SK-N-SH (cell line): ENCODE data around the gene RHAG. TPM values are rescaled to one million over a fixed set of nuclear protein-coding genes. Genes with fewer than 3 reads are reported as not detected.
"Not testable (repeated sequence)": the region's sequence is repeated elsewhere in the genome, so short reads cannot be mapped to it uniquely, and the experiment has no call there.

Experiments
- CTCF ChIA-PET: fragments of 300-600, 350-600 bp; formaldehyde crosslinking; extraction: SDS; loops from one replicate; lab custom pipeline; 2021; lab: Yijun Ruan, JAX
- POLR2A ChIA-PET: fragments of 350-600 bp; sonication (Branson Sonifier 250); formaldehyde crosslinking; extraction: SDS; loops from one replicate; lab custom pipeline; 2020; ENCODE audit warnings: antibody characterized with exemption, inconsistent platforms; lab: Yijun Ruan, JAX
- DNase-seq: peaks from one replicate; pipeline ENCODE4 v3.0.0; 2012
- H2AFZ ChIP-seq: fragments of 200-600 bp; sonication (generic); 2 replicates; pipeline ENCODE4 v1.8.1; 2016; ENCODE audit warnings: antibody characterized with exemption, mild to moderate bottlenecking, low read depth
- H3F3A ChIP-seq: fragments of 200-600 bp; sonication (generic); replicated peaks from 2 replicates; pipeline ENCODE3; 2016; ENCODE audit warnings: antibody characterized with exemption, mild to moderate bottlenecking; ENCODE audit not compliant: insufficient read depth
- H3K27ac ChIP-seq, 2 experiments: fragments of 200-500 bp in 1 of 2; fragments of 200-600 bp in 1 of 2; sonication (Bioruptor generic) in 1 of 2; sonication (generic), shearing (Covaris generic) in 1 of 2; 2 replicates each; pipeline versions ENCODE4 v1.5.1 to v1.6.1; 2014 to 2016; ENCODE audit warnings: low read depth in 2 of 2, inconsistent platforms in 1 of 2, low read length in 1 of 2, mild to moderate bottlenecking in 1 of 2, mixed read lengths in 1 of 2
- H3K27me3 ChIP-seq: fragments of 200-600 bp; sonication (generic), shearing (Covaris generic); 2 replicates; pipeline ENCODE4 v1.6.1; 2016; ENCODE audit warnings: mixed run types; ENCODE audit not compliant: insufficient read depth
- H3K36me3 ChIP-seq, 2 experiments: fragments of 200-500 bp in 1 of 2; fragments of 200-600 bp in 1 of 2; sonication (Bioruptor generic) in 1 of 2; sonication (generic) in 1 of 2; replicated peaks in 1 of 2; 2 replicates each; pipeline versions ENCODE3 to v1.5.1; 2014 to 2016; ENCODE audit warnings: low read length in 1 of 2, mild to moderate bottlenecking in 1 of 2; ENCODE audit not compliant: insufficient read depth in 2 of 2, control insufficient read depth in 1 of 2
- H3K4me1 ChIP-seq, 2 experiments: fragments of 200-500 bp in 1 of 2; fragments of 200-600 bp in 1 of 2; sonication (Bioruptor generic) in 1 of 2; sonication (generic), shearing (Covaris generic) in 1 of 2; 2 replicates each; pipeline versions ENCODE4 v1.5.1 to v1.6.1; 2014 to 2016; ENCODE audit warnings: low read depth in 1 of 2, low read length in 1 of 2, mixed run types in 1 of 2; ENCODE audit not compliant: insufficient read depth in 2 of 2, control insufficient read depth in 1 of 2
- H3K4me2 ChIP-seq: fragments of 200-600 bp; sonication (generic), shearing (Covaris generic); 2 replicates; pipeline ENCODE4 v1.6.1; 2017; ENCODE audit warnings: mixed run types
- H3K4me3 ChIP-seq, 2 experiments: fragments of 200-500 bp in 1 of 2; fragments of 200-600 bp in 1 of 2; sonication (Bioruptor generic) in 1 of 2; sonication (generic), shearing (Covaris generic) in 1 of 2; 2 replicates each; pipeline versions ENCODE4 v1.5.1 to v1.8.1; 2014 to 2016; ENCODE audit warnings: low read depth in 2 of 2, inconsistent platforms in 1 of 2, low read length in 1 of 2, mild to moderate bottlenecking in 1 of 2, mixed read lengths in 1 of 2, moderate library complexity in 1 of 2
- H3K79me2 ChIP-seq: fragments of 200-600 bp; sonication (generic); 2 replicates; pipeline ENCODE4 v1.8.1; 2017; ENCODE audit warnings: mild to moderate bottlenecking; ENCODE audit not compliant: insufficient read depth
- H3K9ac ChIP-seq: fragments of 200-600 bp; sonication (generic); 2 replicates; pipeline ENCODE4 v1.6.1; 2017; ENCODE audit warnings: mixed run types
- H3K9me2 ChIP-seq: fragments of 200-600 bp; sonication (generic); 2 replicates; pipeline ENCODE4 v1.6.1; 2017; ENCODE audit warnings: mixed run types
- H3K9me3 ChIP-seq: fragments of 200-600 bp; sonication (generic); 2 replicates; pipeline ENCODE4 v1.6.1; 2017; ENCODE audit warnings: mixed run types, mild to moderate bottlenecking, moderate library complexity
- H4K20me1 ChIP-seq: fragments of 200-600 bp; sonication (generic); 2 replicates; pipeline ENCODE4 v1.6.1; 2017; ENCODE audit warnings: mild to moderate bottlenecking, mixed run types; ENCODE audit not compliant: insufficient read depth
- FOXJ3 ChIP-seq: sonication (generic); formaldehyde crosslinking; IDR thresholded peaks from 2 replicates; pipeline ENCODE4 v1.5.1; 2020; ENCODE audit warnings: mild to moderate bottlenecking, missing genetic modification reagents
- MXI1 ChIP-seq: IDR thresholded peaks from 2 replicates; pipeline ENCODE4 v1.6.1; 2012; ENCODE audit warnings: mild to moderate bottlenecking, low read depth, low read length, improper control_type of control experiment
- NFIC ChIP-seq: IDR thresholded peaks from 2 replicates; pipeline ENCODE4 v1.4.0; 2012; ENCODE audit warnings: borderline replicate concordance
- PBX3 ChIP-seq: IDR thresholded peaks from 2 replicates; pipeline ENCODE4; 2012
- SMC3 ChIP-seq: IDR thresholded peaks from 2 replicates; pipeline ENCODE4 v1.6.1; 2012; ENCODE audit warnings: low read depth, low read length, improper control_type of control experiment
- TAF1 ChIP-seq: IDR thresholded peaks from 2 replicates; pipeline ENCODE4 v1.6.1; 2012; ENCODE audit warnings: low read depth, mild to moderate bottlenecking, low read length, moderate library complexity, borderline replicate concordance
- USF1 ChIP-seq: IDR thresholded peaks from 2 replicates; pipeline ENCODE4 v1.4.0; 2012; ENCODE audit warnings: low read depth, borderline replicate concordance
- ZBTB33 ChIP-seq: IDR thresholded peaks from 2 replicates; pipeline ENCODE4 v1.4.0; 2012; ENCODE audit warnings: low read depth, borderline replicate concordance
- WGBS: methylation state at CpG from one replicate; pipeline ENCODE4 v1.1.6; 2017; ENCODE audit warnings: low lambda C conversion rate; 5-methylcytosine and 5-hydroxymethylcytosine counted together
- polyA plus RNA-seq, 3 experiments: library from polyadenylated mRNA; depleted of rRNA; stranded (reverse); fragments of >200 nt; gene quantifications; 2 replicates each; pipeline ENCODE4 v1.2.3, GENCODE V29; 2012

The RHAG gene
- polyA plus RNA-seq, 1 of the 3 experiments (the other 2 are of a cell fraction) = not detected

- H4K20me1 ChIP-seq, H3K27ac ChIP-seq, H2AFZ ChIP-seq, H3K9me3 ChIP-seq, POLR2A ChIA-PET, H3F3A ChIP-seq, H3K4me3 ChIP-seq, DNase-seq, H3K79me2 ChIP-seq, H3K4me1 ChIP-seq, H3K36me3 ChIP-seq, CTCF ChIA-PET, H3K9me2 ChIP-seq, H3K4me2 ChIP-seq, H3K9ac ChIP-seq: not testable (repeated sequence)
- WGBS = 10% methylated on average over 5 of the region's 5 CpGs
- H3K27me3 ChIP-seq = peaks cover 17% of the 10 kb centered on the region; the same call in 1 of the 2 replicates
These were observed 22.5 kb downstream of the RHAG start for GRCh38 chr6:49614144-49614543.

- no peaks in the 10 kb centered on the region for H3K4me1 ChIP-seq
- no peaks in the 10 kb centered on the region for H3K9me2 ChIP-seq
- no peak for DNase-seq
- H3K4me3 ChIP-seq = no peak overlapping the region
- H3K36me3 ChIP-seq = no peaks in the 10 kb centered on the region
- 18% methylated on average over 1 of the region's 1 CpG for WGBS
- peaks cover 20% of the 10 kb centered on the region for H3K27me3 ChIP-seq
- no peaks in the 10 kb centered on the region for H3F3A ChIP-seq
- H4K20me1 ChIP-seq = no peaks in the 10 kb centered on the region
- H3K79me2 ChIP-seq = no peaks in the 10 kb centered on the region
- ChIA-PET POLR2A (no interaction called here), CTCF (interaction anchor here (0.9 kb wide), 1 partner anchor 78 kb away, joined by 3 read pairs; no protein-coding TSS in a partner anchor)
- TF ChIP-seq TAF1 (no peak), PBX3 (no peak), ZBTB33 (no peak), MXI1 (no peak), FOXJ3 (CRISPR knock-in tag) (no peak), SMC3 (no peak), NFIC (no peak), USF1 (no peak)
- no peak overlapping the region for H2AFZ ChIP-seq
- no peaks in the 10 kb centered on the region for H3K9me3 ChIP-seq
- H3K4me2 ChIP-seq = no peak overlapping the region
- H3K9ac ChIP-seq = no peak overlapping the region
- no peak overlapping the region for H3K27ac ChIP-seq
These were observed 27.4 kb downstream of the RHAG start for GRCh38 chr6:49609285-49609684.

- DNase-seq, H3K9me2 ChIP-seq, H2AFZ ChIP-seq, H3K27ac ChIP-seq, H3K4me3 ChIP-seq, H3K4me1 ChIP-seq, POLR2A ChIA-PET, H3F3A ChIP-seq, H3K9ac ChIP-seq, H3K4me2 ChIP-seq, H3K79me2 ChIP-seq, H4K20me1 ChIP-seq, H3K9me3 ChIP-seq, H3K36me3 ChIP-seq: not testable (repeated sequence)
- 22% methylated on average over 9 of the region's 9 CpGs for WGBS
- H3K27me3 ChIP-seq = peaks cover 17% of the 10 kb centered on the region
- CTCF ChIA-PET = interaction anchor here (0.8 to 3.8 kb wide), 4 partner anchors 12 to 77 kb away, joined by 3 to 27 read pairs (median 6); no protein-coding TSS in a partner anchor
These were observed 28.4 kb downstream of the RHAG start for GRCh38 chr6:49608275-49608674.
